ENCODE data around the gene PPP2R3B. TPM values are rescaled to one million over a fixed set of nuclear protein-coding genes. Genes with fewer than 3 reads are reported as not detected.
"Not testable (repeated sequence)": the region's sequence is repeated elsewhere in the genome, so short reads cannot be mapped to it uniquely, and the experiment has no call there.

The PPP2R3B gene
- total and polyA plus RNA-seq, 2 of the 4 experiments (the other 2 are of a cell fraction), result 13.2 to 13.3 TPM

- H3K9me1 ChIP-seq (ENCODE audit: insufficient read depth, low read length), result no peaks in the 10 kb centered on the region
- no peaks in the 10 kb centered on the region for H3K79me1 ChIP-seq (ENCODE audit: low read depth in 1 of 2, low read length in 2 of 2)
- 30% methylated on average over 2 of the region's 28 CpGs; no CpG with 5 or more reads in 1 of the 2 experiments for WGBS, 2 experiments (ENCODE audit: extremely low coverage in 2 of 2, insufficient read length in 1 of 2)
- H2BK20ac ChIP-seq (ENCODE audit: low read depth, low read length), result no peak overlapping the region
- H3K14ac ChIP-seq (replicated peaks; ENCODE audit: low read depth, low read length), result no peak overlapping the region
- H3K4me1 ChIP-seq (ENCODE audit: control insufficient read depth, insufficient read depth, low read length), result peaks cover 3% of the 10 kb centered on the region
- no peak overlapping the region for H3K4me2 ChIP-seq (ENCODE audit: low read depth, low read length)
- no TSS peak for BruUV-seq (replicated peaks)
- H3K4ac ChIP-seq (ENCODE audit: low read depth, low read length), result no peak overlapping the region
- H3K4me3 ChIP-seq (ENCODE audit: insufficient read depth, low read depth, low read length), result no peak overlapping the region
- H4K91ac ChIP-seq (ENCODE audit: insufficient read depth, low read depth, low read length), result no peak overlapping the region
- H2AK9ac ChIP-seq (replicated peaks; ENCODE audit: low read depth, low read length, poor library complexity), result peak overlapping the region; percentile 5
- dilution Hi-C loops (cut with HindIII; ENCODE audit: low sequenced_read_pairs, unreplicated experiment), result no loop called here
- H3K27me3 ChIP-seq (ENCODE audit: control insufficient read depth, insufficient read depth, low read length), result no peaks in the 10 kb centered on the region
- ATAC-seq (ENCODE audit: low read depth) (no peak), DNase-seq (no peak)
- H3K36me3 ChIP-seq (ENCODE audit: control insufficient read depth, insufficient read depth, low read length), result peaks cover 7% of the 10 kb centered on the region; the same call in 1 of the 2 replicates
- H3K23ac ChIP-seq (ENCODE audit: low read depth, low read length), result no peak overlapping the region
- H4K8ac ChIP-seq (ENCODE audit: low read depth in 2 of 2, low read length in 2 of 2), result no peak overlapping the region
- no peak overlapping the region for H3K56ac ChIP-seq (ENCODE audit: extremely low read depth, insufficient read depth, low read length)
- intact Hi-C loops (cut with micrococcal nuclease), result no loop called here
- no peak for TF ChIP-seq MXI1 (IDR thresholded peaks at IDR 0.05; ENCODE audit: borderline replicate concordance, low read depth, low read length)
- TF ChIP-seq SMC3 (IDR thresholded peaks at IDR 0.05; ENCODE audit: low read depth, low read length), result no peak
- no peak for TF ChIP-seq RAD21 (IDR thresholded peaks at IDR 0.05; ENCODE audit: low read length)
- no peak for TF ChIP-seq USF2 (IDR thresholded peaks at IDR 0.05; ENCODE audit: low read depth, low read length)
- H2AK5ac ChIP-seq (ENCODE audit: low read depth, low read length), result no peak overlapping the region
- H2BK15ac ChIP-seq (ENCODE audit: low read depth, low read length), result no peak overlapping the region
- H3K9me3 ChIP-seq (ENCODE audit: control insufficient read depth, insufficient read depth, low read length), result peaks cover under 1% of the 10 kb centered on the region; the same call in 1 of the 2 replicates
- no peak overlapping the region for H3K27ac ChIP-seq (ENCODE audit: insufficient read depth, low read length)
- H3K18ac ChIP-seq (ENCODE audit: low read depth, low read length), result no peak overlapping the region
- H4K5ac ChIP-seq (ENCODE audit: low read depth, low read length), result no peak overlapping the region
- H2AFZ ChIP-seq (replicated peaks; ENCODE audit: low read length, poor library complexity), result peak overlapping the region; percentile 88
- H3K9ac ChIP-seq (ENCODE audit: low read depth, low read length), result no peak overlapping the region
- POLR2A ChIA-PET (ENCODE audit: unreplicated experiment), result no interaction called here
- H2BK120ac ChIP-seq (ENCODE audit: low read depth, low read length), result no peak overlapping the region
- CTCF ChIA-PET, result no interaction called here
- no peak overlapping the region for H2BK5ac ChIP-seq (ENCODE audit: low read depth, low read length, poor library complexity, severe bottlenecking)
- in situ Hi-C loops (cut with MboI; ENCODE audit: low sequenced_read_pairs), result no loop called here
- no peaks in the 10 kb centered on the region; the same call in 1 of the 2 replicates for H4K20me1 ChIP-seq (ENCODE audit: insufficient read depth, low read length)
Measured at GRCh38 chrX:330726-331150, 56.0 kb downstream of the PPP2R3B start.

GRCh38 chrX:330141-330725 lies 56.5 kb downstream of the PPP2R3B start:
- CTCF ChIA-PET; dilution Hi-C loops (cut with HindIII; ENCODE audit: low sequenced_read_pairs, unreplicated experiment): not testable (repeated sequence)

More at GRCh38 chrX:330141-330725, 56.5 kb downstream of the PPP2R3B start:
- H3K79me1 ChIP-seq (ENCODE audit: low read depth in 1 of 2, low read length in 2 of 2); H3K18ac ChIP-seq (ENCODE audit: low read depth, low read length); H3K56ac ChIP-seq (ENCODE audit: extremely low read depth, insufficient read depth, low read length); H3K4ac ChIP-seq (ENCODE audit: low read depth, low read length); H3K27ac ChIP-seq (ENCODE audit: insufficient read depth, low read length); H4K5ac ChIP-seq (ENCODE audit: low read depth, low read length); H3K4me2 ChIP-seq (ENCODE audit: low read depth, low read length); H2AFZ ChIP-seq (replicated peaks; ENCODE audit: low read length, poor library complexity); H3K9me1 ChIP-seq (ENCODE audit: insufficient read depth, low read length); intact Hi-C loops (cut with micrococcal nuclease); H3K23ac ChIP-seq (ENCODE audit: low read depth, low read length); H2AK9ac ChIP-seq (replicated peaks; ENCODE audit: low read depth, low read length, poor library complexity); H3K14ac ChIP-seq (replicated peaks; ENCODE audit: low read depth, low read length); in situ Hi-C loops (cut with MboI; ENCODE audit: low sequenced_read_pairs); H2BK120ac ChIP-seq (ENCODE audit: low read depth, low read length); H4K91ac ChIP-seq (ENCODE audit: insufficient read depth, low read depth, low read length); H4K8ac ChIP-seq (ENCODE audit: low read depth in 2 of 2, low read length in 2 of 2); H3K27me3 ChIP-seq (ENCODE audit: control insufficient read depth, insufficient read depth, low read length); ATAC-seq (ENCODE audit: low read depth); H3K9me3 ChIP-seq (ENCODE audit: control insufficient read depth, insufficient read depth, low read length); H2BK5ac ChIP-seq (ENCODE audit: low read depth, low read length, poor library complexity, severe bottlenecking); H2BK15ac ChIP-seq (ENCODE audit: low read depth, low read length); H2BK20ac ChIP-seq (ENCODE audit: low read depth, low read length); H3K4me1 ChIP-seq (ENCODE audit: control insufficient read depth, insufficient read depth, low read length); H3K9ac ChIP-seq (ENCODE audit: low read depth, low read length); H3K36me3 ChIP-seq (ENCODE audit: control insufficient read depth, insufficient read depth, low read length); H3K4me3 ChIP-seq (ENCODE audit: insufficient read depth, low read depth, low read length); H4K20me1 ChIP-seq (ENCODE audit: insufficient read depth, low read length); H2AK5ac ChIP-seq (ENCODE audit: low read depth, low read length); POLR2A ChIA-PET (ENCODE audit: unreplicated experiment); BruUV-seq (replicated peaks); DNase-seq: not testable (repeated sequence)
- WGBS, 2 experiments (ENCODE audit: extremely low coverage in 2 of 2, insufficient read length in 1 of 2), result 79% methylated on average over 10 of the region's 29 CpGs; no CpG with 5 or more reads in 1 of the 2 experiments
